ENCODE measurements around the gene PPARD.

GRCh38 chr6:35461270-35461669 lies 118.9 kb downstream of the PPARD start:
- TF ChIP-seq CTCF (IDR thresholded peaks at IDR 0.05) (no peak), POLR2A (IDR thresholded peaks at IDR 0.05) (no peak)

Measured in uterus (tissue), 2 donors.